ENCODE results near the gene GRIFIN. TPM values are rescaled to one million over a fixed set of nuclear protein-coding genes. Genes with fewer than 3 reads are reported as not detected.

Gene GRIFIN
- total RNA-seq, 1 donor from 2014 or later, result not detected

- Mint-ChIP-seq H3K4me3 (ENCODE audit: low read depth) (no peak overlapping the region), H3K36me3 (ENCODE audit: insufficient read depth) (no peaks in the 10 kb centered on the region)
Measured at GRCh38 chr7:2492038-2492437, 15.8 kb upstream of the GRIFIN start.

GRCh38 chr7:2490181-2490651, 14.0 kb upstream of the GRIFIN start:
- no peaks in the 10 kb centered on the region for H3K4me1 Mint-ChIP-seq (ENCODE audit: low read depth)
- H3K36me3 Mint-ChIP-seq (ENCODE audit: insufficient read depth), result no peaks in the 10 kb centered on the region
- H3K9me3 Mint-ChIP-seq (ENCODE audit: low read depth), result no peaks in the 10 kb centered on the region
- H3K4me3 Mint-ChIP-seq (ENCODE audit: low read depth), result no peak overlapping the region
- H3K27ac Mint-ChIP-seq, result no peak overlapping the region
- TF ChIP-seq CTCF (IDR thresholded peaks at IDR 0.05; ENCODE audit: unreplicated experiment), result no peak
- H3K27me3 Mint-ChIP-seq, result no peaks in the 10 kb centered on the region
- no peak for DNase-seq (ENCODE audit: low spot score, unreplicated experiment)

More at GRCh38 chr7:2492038-2492437, 15.8 kb upstream of the GRIFIN start:
- DNase-seq (ENCODE audit: low spot score, unreplicated experiment), result no peak
- no peaks in the 10 kb centered on the region for H3K27me3 Mint-ChIP-seq
- peaks cover 1% of the 10 kb centered on the region for H3K4me1 Mint-ChIP-seq (ENCODE audit: low read depth)
- H3K27ac Mint-ChIP-seq, result no peak overlapping the region
- TF ChIP-seq CTCF (IDR thresholded peaks at IDR 0.05; ENCODE audit: unreplicated experiment), result no peak
- no peaks in the 10 kb centered on the region for H3K9me3 Mint-ChIP-seq (ENCODE audit: low read depth)

GRCh38 chr7:2488681-2489080, 12.5 kb upstream of the GRIFIN start:
- Mint-ChIP-seq H3K9me3 (ENCODE audit: low read depth) (no peaks in the 10 kb centered on the region), H3K27me3 (no peaks in the 10 kb centered on the region), H3K36me3 (ENCODE audit: insufficient read depth) (no peaks in the 10 kb centered on the region), H3K4me3 (ENCODE audit: low read depth) (no peak overlapping the region), H3K4me1 (ENCODE audit: low read depth) (no peaks in the 10 kb centered on the region), H3K27ac (no peak overlapping the region)
- DNase-seq (ENCODE audit: low spot score, unreplicated experiment), result no peak
- TF ChIP-seq CTCF (IDR thresholded peaks at IDR 0.05; ENCODE audit: unreplicated experiment), result no peak

GRCh38 chr7:2488272-2488645, 12.1 kb upstream of the GRIFIN start:
- Mint-ChIP-seq H3K4me1 (ENCODE audit: low read depth) (no peaks in the 10 kb centered on the region), H3K4me3 (ENCODE audit: low read depth) (no peak overlapping the region), H3K9me3 (ENCODE audit: low read depth) (no peaks in the 10 kb centered on the region), H3K36me3 (ENCODE audit: insufficient read depth) (no peaks in the 10 kb centered on the region), H3K27me3 (no peaks in the 10 kb centered on the region), H3K27ac (no peak overlapping the region)
- no peak for TF ChIP-seq CTCF (IDR thresholded peaks at IDR 0.05; ENCODE audit: unreplicated experiment)
- DNase-seq (ENCODE audit: low spot score, unreplicated experiment), result no peak

GRCh38 chr7:2487586-2488271, 11.5 kb upstream of the GRIFIN start:
- no peaks in the 10 kb centered on the region for H3K9me3 Mint-ChIP-seq (ENCODE audit: low read depth)
- H3K4me3 Mint-ChIP-seq (ENCODE audit: low read depth), result no peak overlapping the region
- no peaks in the 10 kb centered on the region for H3K27me3 Mint-ChIP-seq
- H3K27ac Mint-ChIP-seq, result no peak overlapping the region
- no peak for DNase-seq (ENCODE audit: low spot score, unreplicated experiment)
- H3K36me3 Mint-ChIP-seq (ENCODE audit: insufficient read depth), result no peaks in the 10 kb centered on the region
- no peaks in the 10 kb centered on the region for H3K4me1 Mint-ChIP-seq (ENCODE audit: low read depth)
- TF ChIP-seq CTCF (IDR thresholded peaks at IDR 0.05; ENCODE audit: unreplicated experiment), result no peak

All from progenitor cell of endocrine pancreas (in vitro differentiated cells).